Endothelial cell of umbilical vein (primary cell): ENCODE results near the gene FLT4.

Experiments used
- EZH2 ChIP-seq: IDR thresholded peaks from 2 replicates; pipeline ENCODE4 v1.6.1; 2012; ENCODE audit warnings: borderline replicate concordance, low read depth, mild to moderate bottlenecking, moderate library complexity, low read length, inconsistent platforms; ENCODE audit not compliant: severe bottlenecking
- MYC ChIP-seq: IDR thresholded peaks from one replicate; pipeline ENCODE4 v1.6.1; 2011; ENCODE audit warnings: mild to moderate bottlenecking, low read depth, low read length
- POLR2AphosphoS5 ChIP-seq: IDR thresholded peaks from 2 replicates; pipeline ENCODE4 v1.6.1; 2012; ENCODE audit warnings: low read depth, mild to moderate bottlenecking, control low read depth, low read length, moderate library complexity; ENCODE audit not compliant: insufficient read depth
- TF ChIP-seq, protein P1 (sequence below), 2 donors: IDR thresholded peaks; 1 replicate in 1 of 2; 2 replicates in 1 of 2; pipeline ENCODE4 v1.5.1; 2011; ENCODE audit warnings: low read length in 2 of 2, mild to moderate bottlenecking in 2 of 2, moderate library complexity in 2 of 2, control low read depth in 1 of 2, inconsistent platforms in 1 of 2, low read depth in 1 of 2; ENCODE audit not compliant: insufficient read depth in 1 of 2; ENCODE audit errors: extremely low read depth in 1 of 2

DNA sequence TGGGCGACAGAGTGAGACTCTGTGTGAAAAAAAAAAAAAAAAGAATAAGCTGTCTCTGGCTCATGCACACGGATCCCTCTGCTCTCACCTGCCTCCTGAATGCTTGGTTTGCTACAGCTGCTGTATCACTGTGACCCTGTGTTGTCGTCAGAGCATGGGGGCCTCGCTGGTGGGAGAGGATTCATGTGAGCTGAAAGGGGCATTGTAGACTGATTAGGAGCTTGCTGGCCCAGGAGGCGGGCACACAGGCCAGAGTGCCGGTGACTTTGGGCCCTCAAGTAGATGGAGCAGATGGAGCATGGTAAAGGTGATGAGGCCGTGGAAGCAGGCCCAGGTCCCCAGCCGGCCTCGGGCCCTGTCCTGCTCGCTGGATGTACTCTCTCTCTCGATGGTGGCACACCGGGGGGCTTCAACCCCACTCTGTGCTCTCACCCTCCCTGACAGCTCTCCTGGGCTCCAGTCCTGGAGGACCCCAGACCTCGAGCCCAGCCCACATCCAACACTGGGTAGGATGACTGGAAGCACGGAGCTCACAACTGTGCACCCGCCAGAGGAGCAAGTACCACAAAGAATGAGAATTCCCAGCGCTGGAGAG, 7.1 kb downstream of the FLT4 start:
- TF ChIP-seq, protein P1, sequence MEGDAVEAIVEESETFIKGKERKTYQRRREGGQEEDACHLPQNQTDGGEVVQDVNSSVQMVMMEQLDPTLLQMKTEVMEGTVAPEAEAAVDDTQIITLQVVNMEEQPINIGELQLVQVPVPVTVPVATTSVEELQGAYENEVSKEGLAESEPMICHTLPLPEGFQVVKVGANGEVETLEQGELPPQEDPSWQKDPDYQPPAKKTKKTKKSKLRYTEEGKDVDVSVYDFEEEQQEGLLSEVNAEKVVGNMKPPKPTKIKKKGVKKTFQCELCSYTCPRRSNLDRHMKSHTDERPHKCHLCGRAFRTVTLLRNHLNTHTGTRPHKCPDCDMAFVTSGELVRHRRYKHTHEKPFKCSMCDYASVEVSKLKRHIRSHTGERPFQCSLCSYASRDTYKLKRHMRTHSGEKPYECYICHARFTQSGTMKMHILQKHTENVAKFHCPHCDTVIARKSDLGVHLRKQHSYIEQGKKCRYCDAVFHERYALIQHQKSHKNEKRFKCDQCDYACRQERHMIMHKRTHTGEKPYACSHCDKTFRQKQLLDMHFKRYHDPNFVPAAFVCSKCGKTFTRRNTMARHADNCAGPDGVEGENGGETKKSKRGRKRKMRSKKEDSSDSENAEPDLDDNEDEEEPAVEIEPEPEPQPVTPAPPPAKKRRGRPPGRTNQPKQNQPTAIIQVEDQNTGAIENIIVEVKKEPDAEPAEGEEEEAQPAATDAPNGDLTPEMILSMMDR (IDR thresholded peaks at IDR 0.05; ENCODE audit: extremely low read depth in 1 of 2, insufficient read depth in 1 of 2, low read depth in 1 of 2, low read length in 2 of 2): no peak
- no peak for TF ChIP-seq POLR2AphosphoS5
- TF ChIP-seq EZH2: no peak
- TF ChIP-seq MYC: no peak
